Measurements from ENCODE around the gene FGGY.

- TF ChIP-seq POLR2AphosphoS5 (IDR thresholded peaks at IDR 0.05; ENCODE audit: borderline replicate concordance, low read depth, low read length) (no peak), EZH2 (IDR thresholded peaks at IDR 0.05) (no peak), FOXP2 (optimal IDR thresholded peaks at IDR 0.05; ENCODE audit: control extremely low read depth, extremely low read length, insufficient read depth) (no peak)
Observed at GRCh38 chr1:59292562-59292961, 4.3 kb upstream of the FGGY start.
